ENCODE measurements around the gene TECPR1. TPM values are rescaled to one million over a fixed set of nuclear protein-coding genes. Genes with fewer than 3 reads are reported as not detected.

The TECPR1 gene
- total and polyA plus RNA-seq, 2 of the 4 experiments (the other 2 are of a cell fraction), result 11.5 to 14.7 TPM

GRCh38 chr7:98256431-98256830 lies 4.4 kb upstream of the TECPR1 start:
- no peak overlapping the region for H3K4me3 ChIP-seq (ENCODE audit: insufficient read depth, low read depth, low read length)
- no peak overlapping the region for H3K56ac ChIP-seq (ENCODE audit: extremely low read depth, insufficient read depth, low read length)
- no peak overlapping the region for H3K9ac ChIP-seq (ENCODE audit: low read depth, low read length)
- no peak overlapping the region for H2BK5ac ChIP-seq (ENCODE audit: low read depth, low read length, poor library complexity, severe bottlenecking)
- intact Hi-C loops (cut with micrococcal nuclease) (no loop called here), dilution Hi-C loops (cut with HindIII; ENCODE audit: low sequenced_read_pairs, unreplicated experiment) (no loop called here), in situ Hi-C loops (cut with MboI; ENCODE audit: low sequenced_read_pairs) (no loop called here)
- no peak overlapping the region for H4K91ac ChIP-seq (ENCODE audit: insufficient read depth, low read depth, low read length)
- H2BK15ac ChIP-seq (ENCODE audit: low read depth, low read length), result no peak overlapping the region
- no peak for ATAC-seq (ENCODE audit: low read depth)
- ChIA-PET POLR2A (ENCODE audit: unreplicated experiment) (no interaction called here), CTCF (no interaction called here)
- H3K9me1 ChIP-seq (ENCODE audit: insufficient read depth, low read length), result no peaks in the 10 kb centered on the region
- H4K5ac ChIP-seq (ENCODE audit: low read depth, low read length), result no peak overlapping the region
- H2AFZ ChIP-seq (replicated peaks; ENCODE audit: low read length, poor library complexity), result no peak overlapping the region
- no peaks in the 10 kb centered on the region for H3K27me3 ChIP-seq (ENCODE audit: control insufficient read depth, insufficient read depth, low read length)
- H2AK5ac ChIP-seq (ENCODE audit: low read depth, low read length), result no peak overlapping the region
- H4K20me1 ChIP-seq (ENCODE audit: insufficient read depth, low read length), result no peaks in the 10 kb centered on the region; the same call in 1 of the 2 replicates
- no peak overlapping the region for H4K8ac ChIP-seq (ENCODE audit: low read depth in 2 of 2, low read length in 2 of 2)
- H2BK20ac ChIP-seq (ENCODE audit: low read depth, low read length), result no peak overlapping the region
- no peak overlapping the region for H3K23ac ChIP-seq (ENCODE audit: low read depth, low read length)
- no peak overlapping the region for H2AK9ac ChIP-seq (replicated peaks; ENCODE audit: low read depth, low read length, poor library complexity)
- H3K4me1 ChIP-seq (ENCODE audit: control insufficient read depth, insufficient read depth, low read length), result peaks cover 4% of the 10 kb centered on the region
- no CpG with 5 or more reads among the region's 7 CpGs for WGBS, 2 experiments (ENCODE audit: extremely low coverage in 2 of 2, insufficient read length in 1 of 2)
- H3K79me1 ChIP-seq (ENCODE audit: low read depth in 1 of 2, low read length in 2 of 2), result peaks cover 28 to 47% of the 10 kb centered on the region in 2 experiments
- no peak overlapping the region for H2BK120ac ChIP-seq (ENCODE audit: low read depth, low read length)
- DNase-seq, result no peak
- H3K27ac ChIP-seq (ENCODE audit: insufficient read depth, low read length), result no peak overlapping the region
- H3K14ac ChIP-seq (replicated peaks; ENCODE audit: low read depth, low read length), result no peak overlapping the region
- H3K36me3 ChIP-seq (ENCODE audit: control insufficient read depth, insufficient read depth, low read length), result peaks cover 13% of the 10 kb centered on the region
- H3K4ac ChIP-seq (ENCODE audit: low read depth, low read length), result no peak overlapping the region
- BruUV-seq (replicated peaks), result no TSS peak
- H3K9me3 ChIP-seq (ENCODE audit: control insufficient read depth, insufficient read depth, low read length), result no peaks in the 10 kb centered on the region
- H3K18ac ChIP-seq (ENCODE audit: low read depth, low read length), result no peak overlapping the region
- TF ChIP-seq POLR2A (IDR thresholded peaks at IDR 0.05; ENCODE audit: low read depth, low read length) (no peak), ELK1 (IDR thresholded peaks at IDR 0.05; ENCODE audit: borderline replicate concordance, low read depth, low read length) (no peak), NFE2L2 (IDR thresholded peaks at IDR 0.05; ENCODE audit: low read depth, low read length) (no peak), SMC3 (IDR thresholded peaks at IDR 0.05; ENCODE audit: low read depth, low read length) (no peak), MXI1 (IDR thresholded peaks at IDR 0.05; ENCODE audit: borderline replicate concordance, low read depth, low read length) (no peak), RCOR1 (IDR thresholded peaks at IDR 0.05; ENCODE audit: insufficient replicate concordance, low read length) (no peak), USF2 (IDR thresholded peaks at IDR 0.05; ENCODE audit: low read depth, low read length) (no peak)
- H3K4me2 ChIP-seq (ENCODE audit: low read depth, low read length), result no peak overlapping the region

Data from IMR-90 (cell line).